ENCODE data around the gene PRKACA. TPM values are rescaled to one million over a fixed set of nuclear protein-coding genes. Genes with fewer than 3 reads are reported as not detected.

Gene PRKACA
- total RNA-seq, 2 experiments from 2014 or later: 21.1 to 62.0 TPM

GRCh38 chr19:14114854-14115253 lies 2.7 kb downstream of the PRKACA start:
- DNase-seq (ENCODE audit: low spot score): peak; percentile 57
- Histone ChIP-seq H3K9me3 (ENCODE audit: low read length) (no peaks in the 10 kb centered on the region), H3K4me3 (ENCODE audit: low read depth, low read length, poor library complexity, severe bottlenecking) (no peak overlapping the region), H3K79me2 (ENCODE audit: insufficient read depth, low read depth, low read length) (no peaks in the 10 kb centered on the region; the same call in 1 of the 2 replicates), H3K27ac (ENCODE audit: low read depth, low read length, poor library complexity, severe bottlenecking) (no peak overlapping the region), H4K20me1 (ENCODE audit: insufficient read depth, low read length) (no peaks in the 10 kb centered on the region), H2AFZ (ENCODE audit: low read length) (no peak overlapping the region), H3K9me2 (ENCODE audit: insufficient read depth, low read length) (no peaks in the 10 kb centered on the region), H3K36me3 (ENCODE audit: insufficient read depth, low read length) (peaks cover 2% of the 10 kb centered on the region), H3K4me1 (ENCODE audit: insufficient read depth, low read length, poor library complexity, severe bottlenecking) (peaks cover 31% of the 10 kb centered on the region), H3K4me2 (ENCODE audit: low read length) (peak overlapping the region; percentile 28; the same call in 1 of the 2 replicates)
- BruUV-seq (replicated peaks): no TSS peak
- TF ChIP-seq, protein P1, sequence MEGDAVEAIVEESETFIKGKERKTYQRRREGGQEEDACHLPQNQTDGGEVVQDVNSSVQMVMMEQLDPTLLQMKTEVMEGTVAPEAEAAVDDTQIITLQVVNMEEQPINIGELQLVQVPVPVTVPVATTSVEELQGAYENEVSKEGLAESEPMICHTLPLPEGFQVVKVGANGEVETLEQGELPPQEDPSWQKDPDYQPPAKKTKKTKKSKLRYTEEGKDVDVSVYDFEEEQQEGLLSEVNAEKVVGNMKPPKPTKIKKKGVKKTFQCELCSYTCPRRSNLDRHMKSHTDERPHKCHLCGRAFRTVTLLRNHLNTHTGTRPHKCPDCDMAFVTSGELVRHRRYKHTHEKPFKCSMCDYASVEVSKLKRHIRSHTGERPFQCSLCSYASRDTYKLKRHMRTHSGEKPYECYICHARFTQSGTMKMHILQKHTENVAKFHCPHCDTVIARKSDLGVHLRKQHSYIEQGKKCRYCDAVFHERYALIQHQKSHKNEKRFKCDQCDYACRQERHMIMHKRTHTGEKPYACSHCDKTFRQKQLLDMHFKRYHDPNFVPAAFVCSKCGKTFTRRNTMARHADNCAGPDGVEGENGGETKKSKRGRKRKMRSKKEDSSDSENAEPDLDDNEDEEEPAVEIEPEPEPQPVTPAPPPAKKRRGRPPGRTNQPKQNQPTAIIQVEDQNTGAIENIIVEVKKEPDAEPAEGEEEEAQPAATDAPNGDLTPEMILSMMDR (conservative IDR thresholded peaks at IDR 0.05; ENCODE audit: low read length): peak; percentile 78
- no peak for TF ChIP-seq EZH2phosphoT487 (IDR thresholded peaks at IDR 0.05; ENCODE audit: borderline replicate concordance, low read depth, low read length)
- POLR2A ChIA-PET: interaction anchor here (0.9 to 1.5 kb wide), 2 partner anchors 19 to 22 kb away, joined by 3 to 4 read pairs; partner anchors contain the start of gene ASF1B
- intact Hi-C loops (cut with micrococcal nuclease; ENCODE audit: unreplicated experiment): loop anchor here (1.0 kb wide), 1 partner anchor 42 kb away; no protein-coding TSS in a partner anchor
- CTCF ChIA-PET (ENCODE audit: unreplicated experiment): no interaction called here

DNA sequence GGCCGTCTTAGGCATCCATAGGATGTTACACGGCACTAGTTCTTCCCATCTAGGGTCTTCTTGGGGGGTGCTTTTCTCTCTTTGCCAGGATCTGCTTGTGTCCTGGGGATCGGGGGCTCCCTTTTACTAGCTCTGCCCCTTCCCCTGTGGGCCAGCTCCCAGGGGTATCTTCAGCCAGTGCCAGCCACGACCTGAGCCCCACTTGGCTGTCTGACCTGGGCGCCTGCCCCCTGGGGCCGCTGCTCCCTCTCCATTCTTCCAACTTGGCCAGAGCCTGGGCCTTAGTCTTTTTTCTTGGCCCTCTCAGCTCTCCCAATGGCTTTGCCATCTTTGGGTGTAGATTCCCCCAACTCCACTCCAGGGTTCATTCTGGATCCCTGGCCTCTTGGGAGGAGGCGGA lies 3.1 kb downstream of the PRKACA start:
- DNase-seq (ENCODE audit: low spot score): no peak
- Histone ChIP-seq H3K79me2 (ENCODE audit: insufficient read depth, low read depth, low read length) (no peaks in the 10 kb centered on the region; the same call in 1 of the 2 replicates), H2AFZ (ENCODE audit: low read length) (no peak overlapping the region), H3K27ac (ENCODE audit: low read depth, low read length, poor library complexity, severe bottlenecking) (no peak overlapping the region), H4K20me1 (ENCODE audit: insufficient read depth, low read length) (no peaks in the 10 kb centered on the region), H3K9me3 (ENCODE audit: low read length) (no peaks in the 10 kb centered on the region), H3K9me2 (ENCODE audit: insufficient read depth, low read length) (no peaks in the 10 kb centered on the region), H3K4me1 (ENCODE audit: insufficient read depth, low read length, poor library complexity, severe bottlenecking) (peaks cover 31% of the 10 kb centered on the region), H3K4me2 (ENCODE audit: low read length) (peak overlapping the region; percentile 28; the same call in 1 of the 2 replicates), H3K36me3 (ENCODE audit: insufficient read depth, low read length) (no peaks in the 10 kb centered on the region), H3K4me3 (ENCODE audit: low read depth, low read length, poor library complexity, severe bottlenecking) (no peak overlapping the region)
- no TSS peak for BruUV-seq (replicated peaks)
- POLR2A ChIA-PET: interaction anchor here (1.5 kb wide), 1 partner anchor 18 kb away, joined by 4 read pairs; no protein-coding TSS in a partner anchor
- intact Hi-C loops (cut with micrococcal nuclease; ENCODE audit: unreplicated experiment): loop anchor here (1.0 kb wide), 1 partner anchor 41 kb away; no protein-coding TSS in a partner anchor
- TF ChIP-seq, protein P1 (conservative IDR thresholded peaks at IDR 0.05; ENCODE audit: low read length): no peak
- TF ChIP-seq EZH2phosphoT487 (IDR thresholded peaks at IDR 0.05; ENCODE audit: borderline replicate concordance, low read depth, low read length): no peak
- CTCF ChIA-PET (ENCODE audit: unreplicated experiment): no interaction called here

- Histone ChIP-seq H3K9me2 (ENCODE audit: insufficient read depth, low read length) (no peaks in the 10 kb centered on the region), H3K4me2 (ENCODE audit: low read length) (peak overlapping the region; percentile 24; the same call in 1 of the 2 replicates), H3K27ac (ENCODE audit: low read depth, low read length, poor library complexity, severe bottlenecking) (no peak overlapping the region), H3K4me3 (ENCODE audit: low read depth, low read length, poor library complexity, severe bottlenecking) (no peak overlapping the region), H2AFZ (ENCODE audit: low read length) (no peak overlapping the region), H3K36me3 (ENCODE audit: insufficient read depth, low read length) (no peaks in the 10 kb centered on the region), H4K20me1 (ENCODE audit: insufficient read depth, low read length) (no peaks in the 10 kb centered on the region), H3K4me1 (ENCODE audit: insufficient read depth, low read length, poor library complexity, severe bottlenecking) (peaks cover 30% of the 10 kb centered on the region), H3K79me2 (ENCODE audit: insufficient read depth, low read depth, low read length) (no peaks in the 10 kb centered on the region; the same call in 1 of the 2 replicates), H3K9me3 (ENCODE audit: low read length) (no peaks in the 10 kb centered on the region)
- DNase-seq (ENCODE audit: low spot score): peak; percentile 31
- BruUV-seq (replicated peaks): no TSS peak
- TF ChIP-seq EZH2phosphoT487 (IDR thresholded peaks at IDR 0.05; ENCODE audit: borderline replicate concordance, low read depth, low read length): no peak
- TF ChIP-seq, protein P1 (conservative IDR thresholded peaks at IDR 0.05; ENCODE audit: low read length): peak; percentile 74
- CTCF ChIA-PET (ENCODE audit: unreplicated experiment): no interaction called here
- intact Hi-C loops (cut with micrococcal nuclease; ENCODE audit: unreplicated experiment): loop anchor here (1.0 kb wide), 1 partner anchor 41 kb away; no protein-coding TSS in a partner anchor
- POLR2A ChIA-PET: no interaction called here
These were observed 3.7 kb downstream of the PRKACA start for GRCh38 chr19:14113762-14114414.

Measured in OCI-LY7 (cell line).